Chondrocyte (in vitro differentiated cells): ENCODE results near the gene ERAP2. TPM values are rescaled to one million over a fixed set of nuclear protein-coding genes. Genes with fewer than 3 reads are reported as not detected.

Source experiments
- DNase-seq: peaks from one replicate; pipeline ENCODE4 v3.0.0; 2021; ENCODE audit warnings: mixed read lengths, low spot score
- H3K27ac Mint-ChIP-seq: one replicate; pipeline ENCODE4 v1.8.0; 2021; ENCODE audit warnings: mild to moderate bottlenecking, moderate library complexity, mixed read lengths; ENCODE audit not compliant: unreplicated experiment
- H3K27me3 Mint-ChIP-seq: 2 replicates; pipeline ENCODE4 v1.8.0; 2021; ENCODE audit warnings: low read depth, mixed read lengths
- H3K36me3 Mint-ChIP-seq: 2 replicates; pipeline ENCODE4 v1.8.0; 2021; ENCODE audit warnings: low read depth, mixed read lengths
- H3K4me1 Mint-ChIP-seq: 2 replicates; pipeline ENCODE4 v1.8.0; 2021; ENCODE audit warnings: low read depth, mild to moderate bottlenecking, mixed read lengths
- H3K4me3 Mint-ChIP-seq: one replicate; pipeline ENCODE4 v1.8.0; 2021; ENCODE audit warnings: mild to moderate bottlenecking, moderate library complexity, mixed read lengths; ENCODE audit not compliant: unreplicated experiment
- H3K9me3 Mint-ChIP-seq: 2 replicates; pipeline ENCODE4 v1.8.0; 2021; ENCODE audit warnings: low read depth, mixed read lengths
- total RNA-seq: library from RNA; stranded (reverse); gene quantifications from 3 replicates; pipeline ENCODE4 v1.2.1, GENCODE V29; 2021
- TF ChIP-seq, protein P1 (sequence below): fragments of 200-600 bp; sonication (generic); IDR thresholded peaks from 2 replicates; pipeline ENCODE4 v1.5.0; 2021; ENCODE audit warnings: antibody characterized with exemption, mild to moderate bottlenecking, moderate library complexity

ERAP2 gene
- total RNA-seq, 1 donor from 2014 or later, result 2.2 TPM

DNA sequence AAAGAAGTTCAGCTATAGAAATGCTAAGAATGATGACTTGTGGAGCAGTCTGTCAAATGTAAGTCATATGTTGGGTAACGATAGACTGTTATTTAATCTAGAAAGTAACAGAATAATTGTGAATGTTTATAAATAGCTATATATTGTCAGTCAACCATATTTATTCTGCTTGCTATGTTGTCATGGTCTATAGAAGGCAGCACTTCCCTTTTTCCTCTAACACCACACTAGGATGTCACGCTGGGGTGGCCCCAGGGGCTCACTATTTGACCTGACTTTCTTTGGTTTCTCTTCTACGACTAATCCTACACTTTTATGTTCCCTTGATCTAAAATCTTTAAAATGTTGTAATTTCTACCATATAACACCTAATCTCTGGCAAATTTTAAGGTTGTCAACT is 20.5 kb downstream of the ERAP2 start:
- Mint-ChIP-seq H3K4me1 (peaks cover 12% of the 10 kb centered on the region), H3K4me3 (no peak overlapping the region), H3K27ac (no peak overlapping the region), H3K9me3 (no peaks in the 10 kb centered on the region), H3K27me3 (no peaks in the 10 kb centered on the region), H3K36me3 (peaks cover 6% of the 10 kb centered on the region)
- TF ChIP-seq, protein P1, sequence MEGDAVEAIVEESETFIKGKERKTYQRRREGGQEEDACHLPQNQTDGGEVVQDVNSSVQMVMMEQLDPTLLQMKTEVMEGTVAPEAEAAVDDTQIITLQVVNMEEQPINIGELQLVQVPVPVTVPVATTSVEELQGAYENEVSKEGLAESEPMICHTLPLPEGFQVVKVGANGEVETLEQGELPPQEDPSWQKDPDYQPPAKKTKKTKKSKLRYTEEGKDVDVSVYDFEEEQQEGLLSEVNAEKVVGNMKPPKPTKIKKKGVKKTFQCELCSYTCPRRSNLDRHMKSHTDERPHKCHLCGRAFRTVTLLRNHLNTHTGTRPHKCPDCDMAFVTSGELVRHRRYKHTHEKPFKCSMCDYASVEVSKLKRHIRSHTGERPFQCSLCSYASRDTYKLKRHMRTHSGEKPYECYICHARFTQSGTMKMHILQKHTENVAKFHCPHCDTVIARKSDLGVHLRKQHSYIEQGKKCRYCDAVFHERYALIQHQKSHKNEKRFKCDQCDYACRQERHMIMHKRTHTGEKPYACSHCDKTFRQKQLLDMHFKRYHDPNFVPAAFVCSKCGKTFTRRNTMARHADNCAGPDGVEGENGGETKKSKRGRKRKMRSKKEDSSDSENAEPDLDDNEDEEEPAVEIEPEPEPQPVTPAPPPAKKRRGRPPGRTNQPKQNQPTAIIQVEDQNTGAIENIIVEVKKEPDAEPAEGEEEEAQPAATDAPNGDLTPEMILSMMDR, result no peak
- no peak for DNase-seq

DNA sequence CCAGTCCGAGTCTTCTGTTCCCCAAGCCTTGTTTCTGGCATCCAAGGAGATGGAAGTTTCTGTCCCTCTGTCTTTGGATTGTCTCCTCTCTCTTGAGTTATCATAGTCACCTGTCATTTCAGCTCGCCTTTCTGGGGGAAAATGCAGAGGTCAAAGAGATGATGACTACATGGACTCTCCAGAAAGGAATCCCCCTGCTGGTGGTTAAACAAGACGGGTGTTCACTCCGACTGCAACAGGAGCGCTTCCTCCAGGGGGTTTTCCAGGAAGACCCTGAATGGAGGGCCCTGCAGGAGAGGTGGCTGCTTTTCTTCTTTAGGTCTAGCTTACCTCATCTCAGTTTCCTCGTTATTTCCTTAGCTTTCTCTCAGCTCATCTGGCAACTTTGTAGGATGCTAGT is 25.1 kb downstream of the ERAP2 start:
- no peak overlapping the region for H3K4me3 Mint-ChIP-seq
- TF ChIP-seq, protein P1, result peak; percentile 10
- no peaks in the 10 kb centered on the region for H3K27me3 Mint-ChIP-seq
- H3K36me3 Mint-ChIP-seq, result peaks cover 3% of the 10 kb centered on the region
- H3K27ac Mint-ChIP-seq, result no peak overlapping the region
- peaks cover 15% of the 10 kb centered on the region for H3K4me1 Mint-ChIP-seq
- no peaks in the 10 kb centered on the region for H3K9me3 Mint-ChIP-seq
- no peak for DNase-seq

DNA sequence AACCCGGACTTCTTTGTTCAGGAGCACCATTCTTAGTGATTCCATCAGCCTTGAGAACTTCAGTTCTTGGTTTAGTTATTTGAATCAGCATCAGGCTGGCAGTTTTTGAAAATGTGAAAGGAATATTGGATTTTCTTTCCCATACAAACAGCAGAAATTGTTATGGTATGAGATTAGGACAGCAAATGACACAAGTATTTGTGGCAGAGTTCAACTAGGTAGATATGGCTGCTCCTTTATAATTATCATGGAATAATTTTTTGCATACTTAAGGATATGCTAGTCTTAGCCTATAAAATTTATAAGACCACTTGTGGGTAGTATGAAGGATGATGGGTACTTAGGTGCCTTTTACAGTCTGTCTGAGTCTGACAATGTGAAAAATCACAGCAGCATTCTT is 25.5 kb downstream of the ERAP2 start:
- no peak overlapping the region for H3K27ac Mint-ChIP-seq
- H3K27me3 Mint-ChIP-seq, result no peaks in the 10 kb centered on the region
- H3K4me3 Mint-ChIP-seq, result no peak overlapping the region
- H3K36me3 Mint-ChIP-seq, result peaks cover 3% of the 10 kb centered on the region
- peaks cover 15% of the 10 kb centered on the region for H3K4me1 Mint-ChIP-seq
- no peaks in the 10 kb centered on the region for H3K9me3 Mint-ChIP-seq
- TF ChIP-seq, protein P1, result no peak
- DNase-seq, result no peak

DNA sequence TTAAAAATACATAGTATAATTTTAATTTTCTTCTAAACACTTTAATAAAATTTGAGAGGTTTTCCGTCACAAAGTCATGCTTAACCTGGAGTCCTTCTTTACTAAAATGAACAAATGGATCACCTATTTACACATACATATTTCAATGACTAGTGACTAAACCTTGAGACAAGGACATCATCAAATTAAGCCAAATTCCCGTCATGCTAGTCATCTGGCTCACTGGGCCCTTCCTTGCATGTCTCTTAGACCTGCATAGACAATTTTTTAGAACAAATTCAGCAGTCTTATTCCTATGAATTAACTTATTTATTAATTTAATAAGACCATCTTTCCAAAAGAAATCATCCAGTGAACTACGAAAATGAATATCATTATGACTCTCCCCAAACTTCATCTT is 26.6 kb downstream of the ERAP2 start:
- H3K9me3 Mint-ChIP-seq, result no peaks in the 10 kb centered on the region
- H3K27me3 Mint-ChIP-seq, result no peaks in the 10 kb centered on the region
- no peak overlapping the region for H3K27ac Mint-ChIP-seq

DNA sequence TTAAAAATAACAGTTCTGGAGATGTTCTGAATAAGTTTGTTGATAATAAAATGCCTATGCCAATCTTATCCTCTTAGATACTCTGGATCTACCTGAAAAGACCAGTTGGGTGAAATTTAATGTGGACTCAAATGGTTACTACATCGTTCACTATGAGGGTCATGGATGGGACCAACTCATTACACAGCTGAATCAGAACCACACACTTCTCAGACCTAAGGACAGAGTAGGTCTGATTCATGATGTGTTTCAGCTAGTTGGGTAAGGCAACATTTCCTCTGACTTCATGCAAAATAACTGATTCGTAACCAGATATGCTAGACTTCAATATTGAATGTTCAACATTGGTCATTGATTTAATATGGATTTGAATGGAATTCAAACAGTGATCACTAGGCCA is 27.0 kb downstream of the ERAP2 start:
- TF ChIP-seq, protein P1, result no peak
- peaks cover 3% of the 10 kb centered on the region for H3K36me3 Mint-ChIP-seq
- H3K4me3 Mint-ChIP-seq, result no peak overlapping the region
- peaks cover 18% of the 10 kb centered on the region for H3K4me1 Mint-ChIP-seq
- DNase-seq, result no peak
- H3K9me3 Mint-ChIP-seq, result no peaks in the 10 kb centered on the region
- H3K27ac Mint-ChIP-seq, result no peak overlapping the region
- no peaks in the 10 kb centered on the region for H3K27me3 Mint-ChIP-seq

More for the DNA sequence above, 26.6 kb downstream of the ERAP2 start:
- no peak overlapping the region for H3K4me3 Mint-ChIP-seq
- peaks cover 3% of the 10 kb centered on the region for H3K36me3 Mint-ChIP-seq
- H3K4me1 Mint-ChIP-seq, result peaks cover 16% of the 10 kb centered on the region
- DNase-seq, result no peak
- TF ChIP-seq, protein P1, result no peak
